Endothelial cell of umbilical vein (primary cell): ENCODE measurements around the gene CDH23. TPM values are rescaled to one million over a fixed set of nuclear protein-coding genes. Genes with fewer than 3 reads are reported as not detected.
A peak's percentile ranks its signal among the peaks of the same experiment; 100 is the strongest.

Source experiments
- BruUV-seq: library from RNA; stranded (reverse); fragments of 400-500 nt; replicated peaks from 2 replicates; lab custom pipeline; 2021; lab: Mats Ljungman, UMichigan
- CTCF ChIA-PET: fragments of 300-600, 350-600 bp; sonication (Branson Sonifier 250); formaldehyde crosslinking; loops from one replicate; lab custom pipeline; 2021; ENCODE audit warnings: antibody characterized with exemption, inconsistent platforms; lab: Charles Lee
- POLR2A ChIA-PET: fragments of 300-600, 350-600 bp; sonication (Branson Sonifier 250); formaldehyde crosslinking; loops from one replicate; lab custom pipeline; 2021; ENCODE audit warnings: antibody characterized with exemption, inconsistent platforms; lab: Charles Lee
- DNase-seq: peaks from one replicate; pipeline ENCODE4 v3.0.0-alpha.2; 2011; ENCODE audit warnings: low read depth, low spot score
- FAIRE-seq: peaks from 2 replicates; lab custom pipeline; 2011; peaks lifted over from hg19 to GRCh38; lab: Jason Lieb, UNC
- H2AFZ ChIP-seq: 2 replicates; pipeline ENCODE4 v1.6.0; 2012; ENCODE audit warnings: low read depth, low read length, control low read depth, inconsistent platforms
- H3K27ac ChIP-seq: 2 replicates; pipeline ENCODE4 v1.5.1; 2011; ENCODE audit warnings: low read depth, mild to moderate bottlenecking, control low read depth, low read length, moderate library complexity; ENCODE audit not compliant: insufficient read depth
- H3K27me3 ChIP-seq, 2 experiments: 2 replicates each; pipeline versions ENCODE4 v1.6.0 to v1.6.1; 2011; ENCODE audit warnings: low read length in 2 of 2, mixed read lengths in 1 of 2; ENCODE audit not compliant: control insufficient read depth in 2 of 2, insufficient read depth in 2 of 2
- H3K36me3 ChIP-seq, 2 experiments: 2 replicates in 1 of 2; 3 replicates in 1 of 2; pipeline ENCODE4 v1.5.1; 2011; ENCODE audit warnings: low read length in 2 of 2, mild to moderate bottlenecking in 1 of 2, moderate library complexity in 1 of 2; ENCODE audit not compliant: control insufficient read depth in 2 of 2, insufficient read depth in 2 of 2; ENCODE audit errors: extremely low read depth in 1 of 2
- H3K4me1 ChIP-seq: 3 replicates; pipeline ENCODE4 v1.5.1; 2011; ENCODE audit warnings: mild to moderate bottlenecking, low read length; ENCODE audit not compliant: control insufficient read depth, insufficient read depth; ENCODE audit errors: extremely low read depth
- H3K4me2 ChIP-seq: 2 replicates; pipeline ENCODE4 v1.6.1; 2011; ENCODE audit warnings: low read length, control low read depth, mixed read lengths; ENCODE audit not compliant: insufficient read depth
- H3K4me3 ChIP-seq, 3 experiments: fragments of 200-600 bp in 1 of 3; sonication (generic), shearing (Covaris generic) in 1 of 3; replicated peaks in 1 of 3; 2 replicates each; pipeline ENCODE4 v1.5.1; 2011 to 2016; ENCODE audit warnings: control low read depth in 3 of 3, low read length in 3 of 3, mild to moderate bottlenecking in 2 of 3, inconsistent platforms in 1 of 3, low read depth in 1 of 3, moderate library complexity in 1 of 3; ENCODE audit not compliant: insufficient read depth in 1 of 3
- H3K79me2 ChIP-seq: 2 replicates; pipeline ENCODE4 v1.6.0; 2012; ENCODE audit warnings: low read length, inconsistent platforms; ENCODE audit not compliant: control insufficient read depth, insufficient read depth
- H3K9ac ChIP-seq: replicated peaks from 2 replicates; pipeline ENCODE3; 2011; ENCODE audit warnings: low read length, control low read depth; ENCODE audit not compliant: insufficient read depth; ENCODE audit errors: extremely low read depth
- H3K9me1 ChIP-seq: replicated peaks from 3 replicates; pipeline ENCODE4 v1.6.0; 2011; ENCODE audit warnings: mild to moderate bottlenecking, low read length; ENCODE audit not compliant: control insufficient read depth, insufficient read depth; ENCODE audit errors: extremely low read depth
- H3K9me3 ChIP-seq: replicated peaks from 2 replicates; pipeline ENCODE4 v1.5.1; 2012; ENCODE audit warnings: low read length, inconsistent platforms; ENCODE audit not compliant: control insufficient read depth, insufficient read depth
- H4K20me1 ChIP-seq: replicated peaks from 2 replicates; pipeline ENCODE3; 2011; ENCODE audit warnings: mild to moderate bottlenecking, low read length; ENCODE audit not compliant: control insufficient read depth, insufficient read depth; ENCODE audit errors: extremely low read depth
- CTCF ChIP-seq, 2 donors: IDR thresholded peaks; 1 replicate in 1 of 2; 2 replicates in 1 of 2; pipeline ENCODE4 v1.5.1; 2011; ENCODE audit warnings: low read length in 2 of 2, mild to moderate bottlenecking in 2 of 2, moderate library complexity in 2 of 2, control low read depth in 1 of 2, inconsistent platforms in 1 of 2, low read depth in 1 of 2; ENCODE audit not compliant: insufficient read depth in 1 of 2; ENCODE audit errors: extremely low read depth in 1 of 2
- EZH2 ChIP-seq: IDR thresholded peaks from 2 replicates; pipeline ENCODE4 v1.6.1; 2012; ENCODE audit warnings: borderline replicate concordance, low read depth, mild to moderate bottlenecking, moderate library complexity, low read length, inconsistent platforms; ENCODE audit not compliant: severe bottlenecking
- FOS ChIP-seq: IDR thresholded peaks from 2 replicates; pipeline ENCODE4 v1.6.1; 2011; ENCODE audit warnings: mild to moderate bottlenecking, low read length, moderate library complexity, borderline replicate concordance; ENCODE audit not compliant: insufficient read depth
- GATA2 ChIP-seq: IDR thresholded peaks from 2 replicates; pipeline ENCODE4 v1.7.0; 2011; ENCODE audit warnings: low read depth, mild to moderate bottlenecking, moderate library complexity, mixed read lengths, low read length; ENCODE audit not compliant: insufficient read length, insufficient read depth
- JUN ChIP-seq: IDR thresholded peaks from 2 replicates; pipeline ENCODE4 v1.6.1; 2011; ENCODE audit warnings: borderline replicate concordance, low read depth; ENCODE audit not compliant: insufficient read length, insufficient read depth
- MAX ChIP-seq: IDR thresholded peaks from 2 replicates; pipeline ENCODE4 v1.6.1; 2011; ENCODE audit not compliant: insufficient read depth, insufficient read length
- MYC ChIP-seq: IDR thresholded peaks from one replicate; pipeline ENCODE4 v1.6.1; 2011; ENCODE audit warnings: mild to moderate bottlenecking, low read depth, low read length
- POLR2A ChIP-seq: IDR thresholded peaks from 2 replicates; pipeline ENCODE4 v1.6.1; 2012; ENCODE audit warnings: low read depth, mild to moderate bottlenecking, control low read depth, low read length
- POLR2AphosphoS5 ChIP-seq: IDR thresholded peaks from 2 replicates; pipeline ENCODE4 v1.6.1; 2012; ENCODE audit warnings: low read depth, mild to moderate bottlenecking, control low read depth, low read length, moderate library complexity; ENCODE audit not compliant: insufficient read depth
- dilution Hi-C: fragments of 300-500 bp; cut with MboI; formaldehyde crosslinking; loops from one replicate; pipeline ENCODE4 v1.15.0; 2019; ENCODE audit warnings: low sequenced_read_pairs; ENCODE audit not compliant: extremely low pct_ligation_motif_present
- intact Hi-C: fragments of 100-400 bp; cut with micrococcal nuclease; formaldehyde crosslinking; loops from one replicate; pipeline ENCODE4 v1.10.0; 2022
- polyA plus RNA-seq, 4 experiments: library from polyadenylated mRNA; depleted of rRNA in 3 of 4; stranded (reverse) in 3 of 4; unstranded in 1 of 4; fragments of >200 nt; gene quantifications; 2 replicates each; pipeline versions ENCODE4 v1.2.1 to v1.2.3, GENCODE V29; 2011 to 2012; ENCODE audit warnings: missing spikeins in 1 of 4
- total RNA-seq: library from RNA; stranded (reverse); gene quantifications from 2 replicates; pipeline ENCODE4 v1.2.3, GENCODE V29; 2021

CDH23 gene
- total and polyA plus RNA-seq, 2 donors (not counting 3 experiments of a cell fraction or from before 2014, with no cell fraction given) = not detected

GRCh38 chr10:71736570-71736952 lies 339.8 kb downstream of the CDH23 start:
- no peak overlapping the region for H3K4me2 ChIP-seq
- dilution Hi-C loops = no loop called here
- POLR2A ChIA-PET = no interaction called here
- H3K4me1 ChIP-seq = no peaks in the 10 kb centered on the region
- H3K4me3 ChIP-seq = no peak overlapping the region
- no peak overlapping the region for H3K9ac ChIP-seq
- H4K20me1 ChIP-seq = no peaks in the 10 kb centered on the region
- BruUV-seq = no TSS peak
- intact Hi-C loops = no loop called here
- TF ChIP-seq EZH2 = no peak
- TF ChIP-seq FOS = no peak
- TF ChIP-seq POLR2A = no peak
- TF ChIP-seq MAX = no peak
- no peak for TF ChIP-seq JUN
- TF ChIP-seq GATA2 = no peak
- no peak overlapping the region for H3K27ac ChIP-seq
- CTCF ChIA-PET = interaction anchor here (1.9 kb wide), 1 partner anchor 8 kb away, joined by 5 read pairs; no protein-coding TSS in a partner anchor
- no peaks in the 10 kb centered on the region for H3K9me1 ChIP-seq
- H3K27me3 ChIP-seq = peaks cover 0 to 6% of the 10 kb centered on the region in 2 experiments
- no peaks in the 10 kb centered on the region for H3K36me3 ChIP-seq
- FAIRE-seq (no peak), DNase-seq (no peak)
- H3K9me3 ChIP-seq = no peaks in the 10 kb centered on the region
- H3K79me2 ChIP-seq = no peaks in the 10 kb centered on the region
- H2AFZ ChIP-seq = no peak overlapping the region

GRCh38 chr10:71737001-71737833 lies 340.5 kb downstream of the CDH23 start:
- no peak overlapping the region for H3K27ac ChIP-seq
- H3K27me3 ChIP-seq = peaks cover 0 to 6% of the 10 kb centered on the region in 2 experiments
- no peaks in the 10 kb centered on the region for H3K9me1 ChIP-seq
- H3K9me3 ChIP-seq = no peaks in the 10 kb centered on the region
- no peak overlapping the region for H3K4me2 ChIP-seq
- intact Hi-C loops = no loop called here
- DNase-seq = peak; percentile 15
- H3K9ac ChIP-seq = no peak overlapping the region
- POLR2A ChIA-PET = no interaction called here
- H4K20me1 ChIP-seq = no peaks in the 10 kb centered on the region
- no peak overlapping the region for H3K4me3 ChIP-seq
- dilution Hi-C loops = no loop called here
- no peak for TF ChIP-seq MYC
- no peak for TF ChIP-seq FOS
- no peak for TF ChIP-seq MAX
- no peak for TF ChIP-seq CTCF (IDR thresholded peaks at IDR 0.05; ENCODE audit: extremely low read depth in 1 of 2, insufficient read depth in 1 of 2, low read depth in 1 of 2, low read length in 2 of 2)
- no peak for TF ChIP-seq POLR2A
- no peak for TF ChIP-seq EZH2
- no peak for TF ChIP-seq JUN
- TF ChIP-seq POLR2AphosphoS5 = no peak
- no peak for TF ChIP-seq GATA2
- CTCF ChIA-PET = interaction anchor here (1.9 to 2.1 kb wide), 2 partner anchors 9 to 36 kb away, joined by 5 to 8 read pairs; partner anchors contain the start of gene VSIR
- no peaks in the 10 kb centered on the region for H3K36me3 ChIP-seq
- no peaks in the 10 kb centered on the region for H3K79me2 ChIP-seq
- no TSS peak for BruUV-seq
- FAIRE-seq = no peak
- H3K4me1 ChIP-seq = no peaks in the 10 kb centered on the region
- H2AFZ ChIP-seq = no peak overlapping the region
